ENCODE data around the gene MPG. TPM values are rescaled to one million over a fixed set of nuclear protein-coding genes. Genes with fewer than 3 reads are reported as not detected.
"Not testable (repeated sequence)": the region's sequence is repeated elsewhere in the genome, so short reads cannot be mapped to it uniquely, and the experiment has no call there.

Gene MPG
- total RNA-seq, 1 experiment from 2014 or later: 41.1 TPM

DNA sequence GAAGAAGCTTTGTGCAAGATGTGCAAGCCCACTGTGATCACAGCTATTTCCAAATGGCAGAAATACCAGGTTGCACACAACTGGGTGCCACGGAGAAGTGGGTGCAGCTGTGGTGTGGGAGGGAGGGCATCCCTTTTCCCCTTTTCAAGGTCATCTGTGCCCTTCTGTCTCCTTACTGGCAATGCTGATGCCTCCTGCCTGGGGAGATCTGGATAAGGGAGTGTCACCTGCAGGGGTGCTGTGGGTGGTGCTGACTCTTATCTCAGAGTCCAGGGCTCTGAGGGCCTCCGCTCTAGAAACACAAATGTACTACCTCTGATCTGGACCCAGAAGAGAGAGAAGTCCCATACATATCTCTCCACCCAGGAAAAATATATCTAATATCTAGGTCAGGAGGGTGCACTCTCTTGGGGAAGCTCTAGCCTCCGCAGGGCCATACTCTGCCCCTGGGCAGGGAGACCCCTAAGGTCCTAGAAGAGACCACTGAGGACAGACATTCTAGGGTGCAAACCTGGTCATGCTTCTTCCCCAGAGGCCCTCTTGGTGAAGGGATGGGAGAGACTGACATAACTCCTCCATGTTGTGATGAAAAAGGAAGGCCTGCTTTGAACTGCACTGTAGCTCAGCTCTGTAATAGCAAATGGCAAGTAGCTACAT, 41.9 kb downstream of the MPG start:
- H3K36me3 Mint-ChIP-seq (ENCODE audit: insufficient read depth, unreplicated experiment): peaks cover 18% of the 10 kb centered on the region
- no peak for DNase-seq
- H3K4me3 Mint-ChIP-seq (ENCODE audit: unreplicated experiment): no peak overlapping the region
- Histone ChIP-seq H3K9me3 (no peaks in the 10 kb centered on the region), H3K4me1 (no peaks in the 10 kb centered on the region), H3K36me3 (ENCODE audit: control insufficient read depth, insufficient read depth, low read length) (peaks cover 2% of the 10 kb centered on the region), H3K4me3 (ENCODE audit: low read depth, low read length) (no peak overlapping the region), H3K27me3 (replicated peaks; ENCODE audit: control insufficient read depth, insufficient read depth, low read length) (no peaks in the 10 kb centered on the region)
- CTCF ChIA-PET: interaction anchor here (1.5 kb wide), 1 partner anchor 13 kb away, joined by 5 read pairs; no protein-coding TSS in a partner anchor
- POLR2A ChIA-PET: no interaction called here
- no TSS peak for BruUV-seq (replicated peaks)
- intact Hi-C loops (cut with micrococcal nuclease; ENCODE audit: unreplicated experiment): no loop called here
- no peaks in the 10 kb centered on the region for H3K27me3 Mint-ChIP-seq (ENCODE audit: insufficient read depth, unreplicated experiment)
- no peak overlapping the region for H3K27ac Mint-ChIP-seq (ENCODE audit: unreplicated experiment)
- H3K9me3 Mint-ChIP-seq (ENCODE audit: unreplicated experiment): no peaks in the 10 kb centered on the region
- H3K4me1 Mint-ChIP-seq (ENCODE audit: low read depth, unreplicated experiment): no peaks in the 10 kb centered on the region
- TF ChIP-seq, protein P1, sequence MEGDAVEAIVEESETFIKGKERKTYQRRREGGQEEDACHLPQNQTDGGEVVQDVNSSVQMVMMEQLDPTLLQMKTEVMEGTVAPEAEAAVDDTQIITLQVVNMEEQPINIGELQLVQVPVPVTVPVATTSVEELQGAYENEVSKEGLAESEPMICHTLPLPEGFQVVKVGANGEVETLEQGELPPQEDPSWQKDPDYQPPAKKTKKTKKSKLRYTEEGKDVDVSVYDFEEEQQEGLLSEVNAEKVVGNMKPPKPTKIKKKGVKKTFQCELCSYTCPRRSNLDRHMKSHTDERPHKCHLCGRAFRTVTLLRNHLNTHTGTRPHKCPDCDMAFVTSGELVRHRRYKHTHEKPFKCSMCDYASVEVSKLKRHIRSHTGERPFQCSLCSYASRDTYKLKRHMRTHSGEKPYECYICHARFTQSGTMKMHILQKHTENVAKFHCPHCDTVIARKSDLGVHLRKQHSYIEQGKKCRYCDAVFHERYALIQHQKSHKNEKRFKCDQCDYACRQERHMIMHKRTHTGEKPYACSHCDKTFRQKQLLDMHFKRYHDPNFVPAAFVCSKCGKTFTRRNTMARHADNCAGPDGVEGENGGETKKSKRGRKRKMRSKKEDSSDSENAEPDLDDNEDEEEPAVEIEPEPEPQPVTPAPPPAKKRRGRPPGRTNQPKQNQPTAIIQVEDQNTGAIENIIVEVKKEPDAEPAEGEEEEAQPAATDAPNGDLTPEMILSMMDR (IDR thresholded peaks at IDR 0.05; ENCODE audit: insufficient read depth in 1 of 2, low read depth in 1 of 2, low read length in 1 of 2, severe bottlenecking in 1 of 2, unreplicated experiment in 1 of 2): no peak

- Mint-ChIP-seq H3K4me1 (ENCODE audit: low read depth, unreplicated experiment) (no peaks in the 10 kb centered on the region), H3K27ac (ENCODE audit: unreplicated experiment) (no peak overlapping the region), H3K9me3 (ENCODE audit: unreplicated experiment) (no peaks in the 10 kb centered on the region), H3K4me3 (ENCODE audit: unreplicated experiment) (no peak overlapping the region), H3K27me3 (ENCODE audit: insufficient read depth, unreplicated experiment) (no peaks in the 10 kb centered on the region), H3K36me3 (ENCODE audit: insufficient read depth, unreplicated experiment) (peaks cover 18% of the 10 kb centered on the region)
- Histone ChIP-seq H3K4me3 (ENCODE audit: low read depth, low read length) (no peak overlapping the region), H3K4me1 (no peaks in the 10 kb centered on the region), H3K27me3 (replicated peaks; ENCODE audit: control insufficient read depth, insufficient read depth, low read length) (no peaks in the 10 kb centered on the region), H3K9me3 (no peaks in the 10 kb centered on the region), H3K36me3 (ENCODE audit: control insufficient read depth, insufficient read depth, low read length) (peaks cover 2% of the 10 kb centered on the region)
- TF ChIP-seq, protein P1 (IDR thresholded peaks at IDR 0.05; ENCODE audit: insufficient read depth in 1 of 2, low read depth in 1 of 2, low read length in 1 of 2, severe bottlenecking in 1 of 2, unreplicated experiment in 1 of 2): no peak
- no peak for DNase-seq
- no TSS peak for BruUV-seq (replicated peaks)
- intact Hi-C loops (cut with micrococcal nuclease; ENCODE audit: unreplicated experiment): no loop called here
- ChIA-PET POLR2A (no interaction called here), CTCF (interaction anchor here (1.5 kb wide), 1 partner anchor 14 kb away, joined by 5 read pairs; no protein-coding TSS in a partner anchor)
Measured at GRCh38 chr16:120756-121155, 42.7 kb downstream of the MPG start.

GRCh38 chr16:122361-122760, 44.3 kb downstream of the MPG start:
- H3K4me3 Mint-ChIP-seq (ENCODE audit: unreplicated experiment): no peak overlapping the region
- Histone ChIP-seq H3K4me1 (no peaks in the 10 kb centered on the region), H3K9me3 (no peaks in the 10 kb centered on the region), H3K36me3 (ENCODE audit: control insufficient read depth, insufficient read depth, low read length) (no peaks in the 10 kb centered on the region; the same call in 1 of the 2 replicates), H3K27me3 (replicated peaks; ENCODE audit: control insufficient read depth, insufficient read depth, low read length) (no peaks in the 10 kb centered on the region), H3K4me3 (ENCODE audit: low read depth, low read length) (no peak overlapping the region)
- intact Hi-C loops (cut with micrococcal nuclease; ENCODE audit: unreplicated experiment): no loop called here
- TF ChIP-seq, protein P1 (IDR thresholded peaks at IDR 0.05; ENCODE audit: insufficient read depth in 1 of 2, low read depth in 1 of 2, low read length in 1 of 2, severe bottlenecking in 1 of 2, unreplicated experiment in 1 of 2): no peak
- peaks cover 14% of the 10 kb centered on the region for H3K36me3 Mint-ChIP-seq (ENCODE audit: insufficient read depth, unreplicated experiment)
- H3K9me3 Mint-ChIP-seq (ENCODE audit: unreplicated experiment): no peaks in the 10 kb centered on the region
- H3K4me1 Mint-ChIP-seq (ENCODE audit: low read depth, unreplicated experiment): no peaks in the 10 kb centered on the region
- H3K27ac Mint-ChIP-seq (ENCODE audit: unreplicated experiment): no peak overlapping the region
- POLR2A ChIA-PET: no interaction called here
- CTCF ChIA-PET: no interaction called here
- H3K27me3 Mint-ChIP-seq (ENCODE audit: insufficient read depth, unreplicated experiment): no peaks in the 10 kb centered on the region
- BruUV-seq (replicated peaks): no TSS peak
- DNase-seq: no peak

- H3K4me1 Mint-ChIP-seq (ENCODE audit: low read depth, unreplicated experiment); BruUV-seq (replicated peaks); H3K4me1 ChIP-seq; H3K27me3 Mint-ChIP-seq (ENCODE audit: insufficient read depth, unreplicated experiment); H3K27me3 ChIP-seq (replicated peaks; ENCODE audit: control insufficient read depth, insufficient read depth, low read length); H3K36me3 ChIP-seq (ENCODE audit: control insufficient read depth, insufficient read depth, low read length); H3K9me3 Mint-ChIP-seq (ENCODE audit: unreplicated experiment); H3K4me3 Mint-ChIP-seq (ENCODE audit: unreplicated experiment); H3K27ac Mint-ChIP-seq (ENCODE audit: unreplicated experiment); H3K4me3 ChIP-seq (ENCODE audit: low read depth, low read length); H3K9me3 ChIP-seq; intact Hi-C loops (cut with micrococcal nuclease; ENCODE audit: unreplicated experiment); CTCF ChIA-PET; DNase-seq: not testable (repeated sequence)
- POLR2A ChIA-PET: interaction anchor here (0.6 kb wide), 1 partner anchor 78 kb away, joined by 3 read pairs; no protein-coding TSS in a partner anchor
- peaks cover 14% of the 10 kb centered on the region for H3K36me3 Mint-ChIP-seq (ENCODE audit: insufficient read depth, unreplicated experiment)
Measured at GRCh38 chr16:123558-124350, 45.7 kb downstream of the MPG start.
